MM.1S (cell line): Measurements from ENCODE around the gene SLCO3A1.

ENCODE experiments used
- DNase-seq: peaks from one replicate; pipeline ENCODE4 v3.0.0-alpha.2; 2015
- H2AFZ ChIP-seq: fragments of 300-600 bp; sonication (generic); 2 replicates; pipeline ENCODE4 v1.6.0; 2016; ENCODE audit warnings: antibody characterized with exemption, low read length
- H3F3A ChIP-seq: fragments of 300-600 bp; sonication (generic); 2 replicates; pipeline ENCODE4 v1.6.1; 2016; ENCODE audit warnings: mild to moderate bottlenecking, antibody characterized with exemption, low read length, moderate library complexity, mixed read lengths; ENCODE audit not compliant: insufficient read depth
- H3K27ac ChIP-seq: fragments of 300-600 bp; sonication (generic); 2 replicates; pipeline ENCODE4 v1.5.1; 2016; ENCODE audit warnings: mild to moderate bottlenecking, low read length
- H3K27me3 ChIP-seq: fragments of 300-600 bp; sonication (generic); replicated peaks from 2 replicates; pipeline ENCODE4 v1.6.0; 2016; ENCODE audit warnings: low read length; ENCODE audit not compliant: insufficient read depth
- H3K36me3 ChIP-seq: fragments of 300-600 bp; sonication (generic); replicated peaks from 2 replicates; pipeline ENCODE4 v1.6.1; 2016; ENCODE audit warnings: mild to moderate bottlenecking, low read length, mixed read lengths; ENCODE audit not compliant: insufficient read depth
- H3K4me1 ChIP-seq: fragments of 300-600 bp; sonication (generic); 2 replicates; pipeline ENCODE4 v1.6.1; 2016; ENCODE audit warnings: low read length, mixed read lengths
- H3K4me2 ChIP-seq: fragments of 300-600 bp; sonication (generic); 2 replicates; pipeline ENCODE4 v1.6.0; 2016; ENCODE audit warnings: low read depth, low read length
- H3K4me3 ChIP-seq: fragments of 300-600 bp; sonication (generic); 2 replicates; pipeline ENCODE4 v1.5.1; 2016; ENCODE audit warnings: low read length, mixed read lengths
- H3K79me2 ChIP-seq: fragments of 300-600 bp; sonication (generic); 2 replicates; pipeline ENCODE4 v1.6.1; 2016; ENCODE audit warnings: mixed run types, low read length, mixed read lengths
- H3K9ac ChIP-seq: fragments of 300-600 bp; sonication (generic); 2 replicates; pipeline ENCODE4 v1.6.1; 2016; ENCODE audit warnings: low read length, mixed read lengths
- H3K9me2 ChIP-seq: fragments of 300-600 bp; sonication (generic); replicated peaks from 2 replicates; pipeline ENCODE4 v1.6.1; 2016; ENCODE audit warnings: mild to moderate bottlenecking, low read length, mixed read lengths; ENCODE audit not compliant: insufficient read depth
- H3K9me3 ChIP-seq: fragments of 300-600 bp; sonication (generic); replicated peaks from 2 replicates; pipeline ENCODE4 v1.6.1; 2016; ENCODE audit warnings: mild to moderate bottlenecking, low read length, mixed read lengths; ENCODE audit not compliant: insufficient read depth
- H4K20me1 ChIP-seq: fragments of 300-600 bp; sonication (generic); 2 replicates; pipeline ENCODE4 v1.6.1; 2016; ENCODE audit warnings: mild to moderate bottlenecking, low read length, moderate library complexity, mixed read lengths; ENCODE audit not compliant: insufficient read depth
- EZH2 ChIP-seq: fragments of 300-600 bp; sonication (generic); optimal IDR thresholded peaks from 2 replicates; pipeline ENCODE3; 2017; ENCODE audit warnings: low read depth, mild to moderate bottlenecking, antibody characterized with exemption, low read length, mixed read lengths
- EZH2phosphoT487 ChIP-seq: fragments of 300-600 bp; sonication (generic); IDR thresholded peaks from 2 replicates; pipeline ENCODE4 v1.6.1; 2018; ENCODE audit warnings: antibody characterized with exemption, low read length
- TF ChIP-seq, protein P1 (sequence below): fragments of 300-600 bp; sonication (generic); IDR thresholded peaks from 2 replicates; pipeline ENCODE4 v1.5.1; 2016; ENCODE audit warnings: antibody characterized with exemption, low read length, mixed read lengths

SLCO3A1 gene

DNA sequence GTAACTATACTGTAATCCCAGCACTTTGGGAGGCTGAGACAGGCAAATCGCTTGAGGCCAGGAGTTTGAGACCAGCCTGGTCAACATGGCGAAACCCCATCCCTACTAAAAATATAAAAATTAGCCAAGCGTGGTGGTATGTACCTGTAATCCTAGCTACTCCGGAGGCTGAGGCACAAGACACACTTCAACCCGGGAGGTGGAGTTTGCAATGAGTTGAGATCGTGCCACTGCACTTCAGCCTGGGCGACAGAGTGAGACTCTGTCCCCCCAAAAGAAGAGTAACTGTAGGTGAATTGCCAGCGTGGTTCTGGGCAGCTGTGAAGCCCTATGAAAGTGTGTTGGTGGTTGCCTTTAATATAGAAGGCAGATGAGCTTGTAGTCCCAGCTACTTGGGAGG lies 95.9 kb downstream of the SLCO3A1 start:
- Histone ChIP-seq H3F3A (peaks cover 23% of the 10 kb centered on the region), H3K4me3 (no peak overlapping the region), H3K4me1 (peaks cover 36% of the 10 kb centered on the region), H3K27ac (no peak overlapping the region), H3K9ac (no peak overlapping the region), H3K9me2 (no peaks in the 10 kb centered on the region), H3K79me2 (peaks cover 35% of the 10 kb centered on the region), H4K20me1 (no peaks in the 10 kb centered on the region), H3K4me2 (no peak overlapping the region), H3K27me3 (no peaks in the 10 kb centered on the region), H3K9me3 (no peaks in the 10 kb centered on the region), H3K36me3 (no peaks in the 10 kb centered on the region), H2AFZ (no peak overlapping the region)
- TF ChIP-seq, protein P1, sequence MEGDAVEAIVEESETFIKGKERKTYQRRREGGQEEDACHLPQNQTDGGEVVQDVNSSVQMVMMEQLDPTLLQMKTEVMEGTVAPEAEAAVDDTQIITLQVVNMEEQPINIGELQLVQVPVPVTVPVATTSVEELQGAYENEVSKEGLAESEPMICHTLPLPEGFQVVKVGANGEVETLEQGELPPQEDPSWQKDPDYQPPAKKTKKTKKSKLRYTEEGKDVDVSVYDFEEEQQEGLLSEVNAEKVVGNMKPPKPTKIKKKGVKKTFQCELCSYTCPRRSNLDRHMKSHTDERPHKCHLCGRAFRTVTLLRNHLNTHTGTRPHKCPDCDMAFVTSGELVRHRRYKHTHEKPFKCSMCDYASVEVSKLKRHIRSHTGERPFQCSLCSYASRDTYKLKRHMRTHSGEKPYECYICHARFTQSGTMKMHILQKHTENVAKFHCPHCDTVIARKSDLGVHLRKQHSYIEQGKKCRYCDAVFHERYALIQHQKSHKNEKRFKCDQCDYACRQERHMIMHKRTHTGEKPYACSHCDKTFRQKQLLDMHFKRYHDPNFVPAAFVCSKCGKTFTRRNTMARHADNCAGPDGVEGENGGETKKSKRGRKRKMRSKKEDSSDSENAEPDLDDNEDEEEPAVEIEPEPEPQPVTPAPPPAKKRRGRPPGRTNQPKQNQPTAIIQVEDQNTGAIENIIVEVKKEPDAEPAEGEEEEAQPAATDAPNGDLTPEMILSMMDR, result no peak
- TF ChIP-seq EZH2phosphoT487 (no peak), EZH2 (no peak)
- no peak for DNase-seq

DNA sequence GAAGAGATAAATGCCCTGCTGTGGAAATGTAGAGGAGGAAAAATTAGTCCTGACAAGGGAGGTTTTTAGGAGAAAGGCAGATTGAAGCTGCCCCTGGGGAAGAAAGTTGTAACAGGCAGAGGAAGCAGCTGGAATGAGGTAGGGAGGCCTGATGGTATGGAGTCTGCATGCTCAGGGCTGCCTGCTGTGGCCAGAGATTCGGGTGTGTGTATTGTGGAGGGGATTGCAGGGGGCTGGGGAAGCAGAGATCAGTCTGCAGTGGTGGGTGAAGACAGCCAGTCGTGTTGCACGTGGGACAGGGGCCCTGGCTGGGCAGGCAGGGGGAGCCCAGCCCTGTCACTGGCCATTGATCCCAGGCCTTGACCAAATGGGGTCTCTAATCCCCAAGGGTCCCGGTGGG lies 96.5 kb downstream of the SLCO3A1 start:
- no peak for DNase-seq
- H4K20me1 ChIP-seq, result no peaks in the 10 kb centered on the region
- H3K4me2 ChIP-seq, result peak overlapping the region; percentile 6; the same call in 1 of the 2 replicates
- H3K9me3 ChIP-seq, result no peaks in the 10 kb centered on the region
- H2AFZ ChIP-seq, result no peak overlapping the region
- peaks cover 23% of the 10 kb centered on the region for H3F3A ChIP-seq
- H3K4me3 ChIP-seq, result no peak overlapping the region
- no peak overlapping the region for H3K9ac ChIP-seq
- H3K79me2 ChIP-seq, result peaks cover 38% of the 10 kb centered on the region
- no peaks in the 10 kb centered on the region for H3K27me3 ChIP-seq
- TF ChIP-seq EZH2phosphoT487 (no peak), EZH2 (no peak)
- TF ChIP-seq, protein P1, result no peak
- H3K9me2 ChIP-seq, result no peaks in the 10 kb centered on the region
- H3K36me3 ChIP-seq, result no peaks in the 10 kb centered on the region
- H3K27ac ChIP-seq, result no peak overlapping the region
- H3K4me1 ChIP-seq, result peaks cover 36% of the 10 kb centered on the region

DNA sequence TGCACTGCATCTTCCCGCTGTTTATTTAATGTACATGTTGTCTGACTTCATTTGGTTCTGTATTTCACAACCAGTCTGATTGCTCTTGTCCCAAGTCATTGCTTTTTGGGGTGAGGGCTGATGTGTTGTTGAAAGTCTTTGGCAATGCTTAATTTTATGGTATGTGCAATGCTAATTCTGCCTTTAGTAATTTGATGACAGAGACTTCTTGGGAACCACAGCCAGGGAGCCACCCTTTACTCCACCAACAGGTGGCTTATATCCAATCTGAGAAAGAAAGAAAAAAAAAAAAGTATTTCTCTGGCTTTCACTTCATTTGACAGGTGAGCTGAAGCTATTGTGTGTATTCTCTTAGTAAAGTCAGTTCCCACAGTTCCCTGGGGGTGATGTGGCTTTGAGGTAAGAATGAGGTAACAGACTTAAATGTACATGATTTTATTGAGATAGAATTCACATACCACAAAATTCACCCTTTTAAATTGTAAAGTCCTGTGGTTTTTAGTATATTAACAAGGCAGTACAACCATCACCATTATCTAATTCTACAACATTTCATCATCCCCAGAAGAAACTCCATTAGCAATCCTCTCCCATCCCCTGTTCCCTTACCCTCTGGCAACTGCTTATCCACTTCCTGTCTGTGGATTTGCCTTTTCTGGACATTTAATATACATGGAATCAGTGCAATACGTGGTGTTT lies 97.3 kb downstream of the SLCO3A1 start:
- H3K9me2 ChIP-seq, result no peaks in the 10 kb centered on the region
- no peak overlapping the region for H3K4me3 ChIP-seq
- H3K36me3 ChIP-seq, result no peaks in the 10 kb centered on the region
- TF ChIP-seq, protein P1, result peak; percentile 31
- no peak for TF ChIP-seq EZH2
- no peak for TF ChIP-seq EZH2phosphoT487
- no peaks in the 10 kb centered on the region for H4K20me1 ChIP-seq
- peak; percentile 31 for DNase-seq
- H2AFZ ChIP-seq, result no peak overlapping the region
- H3K9ac ChIP-seq, result no peak overlapping the region
- no peaks in the 10 kb centered on the region for H3K27me3 ChIP-seq
- peaks cover 23% of the 10 kb centered on the region for H3F3A ChIP-seq
- peaks cover 36% of the 10 kb centered on the region for H3K4me1 ChIP-seq
- H3K79me2 ChIP-seq, result peaks cover 41% of the 10 kb centered on the region
- no peaks in the 10 kb centered on the region for H3K9me3 ChIP-seq
- H3K4me2 ChIP-seq, result peak overlapping the region; percentile 6; the same call in 1 of the 2 replicates
- peak overlapping the region; percentile 6; the same call in 1 of the 2 replicates for H3K27ac ChIP-seq
